Left ventricle myocardium inferior (tissue), 1 donor: ENCODE data around the gene TGFB2. TPM values are rescaled to one million over a fixed set of nuclear protein-coding genes. Genes with fewer than 3 reads are reported as not detected.
A peak's percentile ranks its signal among the peaks of the same experiment; 100 is the strongest.

Experiments used
- DNase-seq: peaks from one replicate; pipeline ENCODE4 v3.0.0-alpha.2; 2020
- H3K27ac ChIP-seq: fragments of 200-600 bp; replicated peaks from 2 replicates; pipeline ENCODE4 v1.8.0; 2021
- H3K27me3 ChIP-seq: fragments of 200-600 bp; 2 replicates; pipeline ENCODE4 v1.8.0; 2021; ENCODE audit warnings: low read depth
- H3K36me3 ChIP-seq: fragments of 200-600 bp; 2 replicates; pipeline ENCODE4 v1.8.0; 2021
- H3K4me1 ChIP-seq: fragments of 200-600 bp; 2 replicates; pipeline ENCODE4 v1.8.0; 2021
- H3K4me3 ChIP-seq: fragments of 200-600 bp; 2 replicates; pipeline ENCODE4 v1.8.0; 2021; ENCODE audit warnings: mild to moderate bottlenecking, moderate library complexity
- H3K9me3 ChIP-seq: fragments of 200-600 bp; replicated peaks from 2 replicates; pipeline ENCODE4 v1.8.0; 2021
- CTCF ChIP-seq: fragments of 200-600 bp; IDR thresholded peaks from 2 replicates; pipeline ENCODE4 v1.8.0; 2021; ENCODE audit warnings: antibody characterized with exemption, mild to moderate bottlenecking, borderline replicate concordance
- intact Hi-C: fragments of 100-400 bp; cut with micrococcal nuclease; formaldehyde crosslinking; loops from one replicate; pipeline ENCODE4 v1.11.0; 2022
- total RNA-seq: library from RNA; stranded (reverse); fragmentation: NEBNext Ultra II Directional; extraction: Animal tissue kit (Norgen Biotek cat#: 25700); gene quantifications from one replicate; pipeline ENCODE4 v1.2.1, GENCODE V29; 2021
- donor health status: DM: no; HTN: yes; CAD: no; lungs with severe emphysema.

TGFB2 gene
- total RNA-seq, 1 donor from 2014 or later = 4.4 TPM

DNA sequence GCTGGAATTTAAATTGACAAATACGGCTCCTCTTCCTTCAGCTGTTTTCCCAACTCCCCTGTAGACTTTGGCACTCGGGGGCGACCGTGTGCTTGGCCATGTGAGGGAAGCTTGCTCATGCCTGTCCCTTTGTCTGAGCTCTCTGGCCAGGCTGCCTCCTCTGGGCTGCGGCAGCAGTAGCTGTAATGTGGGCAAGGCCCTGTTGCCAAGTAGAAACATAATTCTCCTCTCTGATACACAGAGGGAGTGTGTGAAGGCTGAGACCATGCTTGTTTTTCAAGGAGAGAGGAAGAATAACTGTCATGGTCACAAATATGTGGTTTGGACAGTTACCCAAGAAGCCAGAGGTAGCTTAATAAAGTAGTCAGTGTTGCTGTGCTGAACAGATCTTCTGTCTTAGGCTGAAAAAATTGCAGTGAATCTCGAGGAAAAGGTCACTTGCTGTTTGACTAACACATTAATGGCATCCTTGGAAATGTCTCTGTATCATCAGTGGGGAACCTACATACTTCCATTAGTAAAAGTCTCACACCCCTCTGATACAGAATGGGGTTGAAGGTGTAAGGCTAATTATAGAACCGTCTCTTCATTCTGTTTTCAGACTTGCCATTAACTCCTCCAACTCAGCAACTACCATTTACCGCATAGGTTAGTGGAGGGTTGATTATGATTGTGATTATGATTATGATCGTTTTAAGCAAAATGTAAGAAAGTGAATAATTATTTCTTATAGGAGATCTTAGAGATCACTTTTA lies 94.6 kb downstream of the TGFB2 start:
- no peak overlapping the region for H3K27ac ChIP-seq
- no peaks in the 10 kb centered on the region for H3K9me3 ChIP-seq
- no peak for DNase-seq
- intact Hi-C loops = no loop called here
- H3K36me3 ChIP-seq = no peaks in the 10 kb centered on the region
- no peaks in the 10 kb centered on the region for H3K27me3 ChIP-seq
- H3K4me3 ChIP-seq = no peak overlapping the region
- H3K4me1 ChIP-seq = peaks cover 7% of the 10 kb centered on the region
- TF ChIP-seq CTCF = no peak

DNA sequence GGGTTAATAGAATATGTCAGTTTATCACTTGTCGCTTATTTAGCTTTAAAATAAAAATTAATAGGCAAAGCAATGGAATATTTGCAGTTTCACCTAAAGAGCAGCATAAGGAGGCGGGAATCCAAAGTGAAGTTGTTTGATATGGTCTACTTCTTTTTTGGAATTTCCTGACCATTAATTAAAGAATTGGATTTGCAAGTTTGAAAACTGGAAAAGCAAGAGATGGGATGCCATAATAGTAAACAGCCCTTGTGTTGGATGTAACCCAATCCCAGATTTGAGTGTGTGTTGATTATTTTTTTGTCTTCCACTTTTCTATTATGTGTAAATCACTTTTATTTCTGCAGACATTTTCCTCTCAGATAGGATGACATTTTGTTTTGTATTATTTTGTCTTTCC lies 98.1 kb downstream of the TGFB2 start:
- no peak overlapping the region for H3K27ac ChIP-seq
- TF ChIP-seq CTCF = no peak
- no peaks in the 10 kb centered on the region for H3K27me3 ChIP-seq
- peaks cover 7% of the 10 kb centered on the region for H3K4me1 ChIP-seq
- DNase-seq = no peak
- intact Hi-C loops = no loop called here
- H3K36me3 ChIP-seq = no peaks in the 10 kb centered on the region
- H3K4me3 ChIP-seq = no peak overlapping the region
- no peaks in the 10 kb centered on the region for H3K9me3 ChIP-seq

- Histone ChIP-seq H3K4me3 (no peak overlapping the region), H3K27me3 (no peaks in the 10 kb centered on the region), H3K27ac (no peak overlapping the region), H3K36me3 (no peaks in the 10 kb centered on the region), H3K9me3 (no peaks in the 10 kb centered on the region), H3K4me1 (peaks cover 6% of the 10 kb centered on the region)
- no peak for DNase-seq
- intact Hi-C loops = no loop called here
- TF ChIP-seq CTCF = no peak
These were observed 99.0 kb downstream of the TGFB2 start for GRCh38 chr1:218444173-218444572.

GRCh38 chr1:218444588-218444987 lies 99.5 kb downstream of the TGFB2 start:
- intact Hi-C loops = no loop called here
- no peak overlapping the region for H3K4me3 ChIP-seq
- H3K27me3 ChIP-seq = no peaks in the 10 kb centered on the region
- no peak for DNase-seq
- no peaks in the 10 kb centered on the region for H3K36me3 ChIP-seq
- H3K4me1 ChIP-seq = peaks cover 2% of the 10 kb centered on the region
- TF ChIP-seq CTCF = no peak
- no peaks in the 10 kb centered on the region for H3K9me3 ChIP-seq
- H3K27ac ChIP-seq = no peak overlapping the region

GRCh38 chr1:218447010-218447689 lies 102.0 kb downstream of the TGFB2 start:
- intact Hi-C loops = no loop called here
- Histone ChIP-seq H3K27me3 (no peaks in the 10 kb centered on the region), H3K9me3 (no peaks in the 10 kb centered on the region), H3K4me1 (no peaks in the 10 kb centered on the region), H3K4me3 (no peak overlapping the region), H3K27ac (peak overlapping the region; percentile 71), H3K36me3 (no peaks in the 10 kb centered on the region)
- TF ChIP-seq CTCF = no peak
- DNase-seq = peak; percentile 26
